Fibroblast of lung (primary cell): ENCODE measurements around the gene HINFP. TPM values are rescaled to one million over a fixed set of nuclear protein-coding genes. Genes with fewer than 3 reads are reported as not detected.

Source experiments
- DNase-seq, 2 donors: peaks; one replicate each; pipeline versions ENCODE4 v3.0.0 to v3.0.0-alpha.2; 2010; ENCODE audit warnings: low read depth in 2 of 2
- H2AFZ ChIP-seq: 2 replicates; pipeline ENCODE4 v1.5.1; 2012; ENCODE audit warnings: low read length, control low read depth, inconsistent platforms
- H3K27ac ChIP-seq: 2 replicates; pipeline ENCODE4 v1.5.1; 2011; ENCODE audit warnings: low read length, control low read depth; ENCODE audit not compliant: insufficient read depth
- H3K27me3 ChIP-seq: 2 replicates; pipeline ENCODE4 v1.5.1; 2011; ENCODE audit warnings: mild to moderate bottlenecking, low read length; ENCODE audit not compliant: control insufficient read depth, insufficient read depth
- H3K36me3 ChIP-seq: 2 replicates; pipeline ENCODE4 v1.5.1; 2011; ENCODE audit warnings: low read length; ENCODE audit not compliant: control insufficient read depth, insufficient read depth
- H3K4me1 ChIP-seq: 2 replicates; pipeline ENCODE4 v1.5.1; 2011; ENCODE audit warnings: low read length; ENCODE audit not compliant: control insufficient read depth, insufficient read depth; ENCODE audit errors: extremely low read depth
- H3K4me2 ChIP-seq: 2 replicates; pipeline ENCODE4 v1.5.1; 2011; ENCODE audit warnings: low read length, control low read depth; ENCODE audit not compliant: insufficient read depth; ENCODE audit errors: extremely low read depth
- H3K4me3 ChIP-seq, 4 experiments: fragments of 200-600 bp in 1 of 4; sonication (generic) in 1 of 4; replicated peaks in 1 of 4; 2 replicates each; pipeline ENCODE4 v1.5.1; 2011 to 2016; ENCODE audit warnings: low read length in 4 of 4, low read depth in 3 of 4, mild to moderate bottlenecking in 3 of 4, control low read depth in 2 of 4, inconsistent platforms in 1 of 4, mixed read lengths in 1 of 4; ENCODE audit not compliant: insufficient read depth in 1 of 4; ENCODE audit errors: control extremely low read depth in 1 of 4
- H3K79me2 ChIP-seq: 2 replicates; pipeline ENCODE4 v1.5.1; 2012; ENCODE audit warnings: mild to moderate bottlenecking, low read length, inconsistent platforms; ENCODE audit not compliant: control insufficient read depth, insufficient read depth
- H3K9ac ChIP-seq: 2 replicates; pipeline ENCODE4 v1.5.1; 2011; ENCODE audit warnings: mild to moderate bottlenecking, low read length, control low read depth; ENCODE audit not compliant: insufficient read depth
- H3K9me3 ChIP-seq: 2 replicates; pipeline ENCODE4 v1.5.1; 2012; ENCODE audit warnings: low read depth, low read length; ENCODE audit not compliant: control insufficient read depth, insufficient read depth
- H4K20me1 ChIP-seq: 2 replicates; pipeline ENCODE4 v1.5.1; 2011; ENCODE audit warnings: low read length; ENCODE audit not compliant: control insufficient read depth, insufficient read depth; ENCODE audit errors: extremely low read depth
- CTCF ChIP-seq, 2 donors: IDR thresholded peaks in 1 of 2; conservative IDR thresholded peaks in 1 of 2; 1 replicate in 1 of 2; 2 replicates in 1 of 2; pipeline ENCODE4 v1.5.1; 2011 to 2012; ENCODE audit warnings: low read length in 2 of 2, control low read depth in 1 of 2, inconsistent platforms in 1 of 2, low read depth in 1 of 2, mild to moderate bottlenecking in 1 of 2
- EZH2 ChIP-seq: IDR thresholded peaks from 2 replicates; pipeline ENCODE4 v1.5.1; 2012; ENCODE audit warnings: low read length, control low read depth, mild to moderate bottlenecking; ENCODE audit errors: missing control alignments
- polyA plus RNA-seq, 2 donors: library from polyadenylated mRNA; depleted of rRNA in 1 of 2; stranded (reverse) in 1 of 2; unstranded in 1 of 2; fragments of >200 nt; gene quantifications; 2 replicates each; pipeline ENCODE4 v1.2.1, GENCODE V29; 2011 to 2012; ENCODE audit warnings: missing spikeins in 1 of 2
- total RNA-seq: library from RNA; depleted of rRNA; stranded (reverse); fragments of >200 nt; gene quantifications from 2 replicates; pipeline ENCODE4 v1.2.1, GENCODE V29; 2014

Gene HINFP
- total and polyA plus RNA-seq, 2 donors (not counting 1 experiment from before 2014, with no cell fraction given), result 13.1 to 13.5 TPM

DNA sequence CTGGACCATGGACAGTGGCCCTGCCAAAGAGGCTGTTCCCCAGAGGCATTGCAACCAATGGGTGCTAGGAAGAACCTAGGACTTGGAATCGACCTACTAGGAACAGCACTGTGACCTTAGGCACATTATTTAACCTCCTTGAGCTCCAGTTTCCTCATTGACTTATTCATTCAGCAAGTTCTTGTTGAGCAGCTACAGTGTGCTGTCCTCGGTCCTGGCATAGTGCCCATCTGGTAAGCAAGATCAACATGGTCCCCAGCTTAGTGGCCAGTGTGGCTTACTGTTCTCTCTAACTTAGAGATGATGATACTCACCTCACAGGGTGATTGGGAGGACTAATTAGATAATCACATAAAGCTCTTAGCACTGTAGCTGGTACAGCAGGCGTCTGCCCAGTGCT is 35.7 kb downstream of the HINFP start:
- no peaks in the 10 kb centered on the region for H3K9me3 ChIP-seq
- no peak for DNase-seq
- no peak overlapping the region for H3K4me3 ChIP-seq
- H3K4me2 ChIP-seq, result no peak overlapping the region
- H3K4me1 ChIP-seq, result no peaks in the 10 kb centered on the region
- no peak for TF ChIP-seq EZH2
- no peak for TF ChIP-seq CTCF (conservative IDR thresholded peaks at IDR 0.05 in 1 of 2, IDR thresholded peaks at IDR 0.05 in 1 of 2; ENCODE audit: low read depth in 1 of 2, low read length in 2 of 2)
- no peaks in the 10 kb centered on the region for H4K20me1 ChIP-seq
- peaks cover 13% of the 10 kb centered on the region for H3K27me3 ChIP-seq
- H2AFZ ChIP-seq, result no peak overlapping the region
- H3K79me2 ChIP-seq, result no peaks in the 10 kb centered on the region
- H3K27ac ChIP-seq, result no peak overlapping the region
- H3K36me3 ChIP-seq, result no peaks in the 10 kb centered on the region
- no peak overlapping the region for H3K9ac ChIP-seq

- Histone ChIP-seq H3K4me1 (no peaks in the 10 kb centered on the region), H3K4me3 (no peak overlapping the region), H3K79me2 (no peaks in the 10 kb centered on the region), H3K27ac (no peak overlapping the region), H4K20me1 (no peaks in the 10 kb centered on the region), H3K9me3 (no peaks in the 10 kb centered on the region), H2AFZ (no peak overlapping the region), H3K36me3 (no peaks in the 10 kb centered on the region), H3K9ac (no peak overlapping the region), H3K4me2 (no peak overlapping the region), H3K27me3 (peaks cover 13% of the 10 kb centered on the region)
- no peak for DNase-seq
- TF ChIP-seq EZH2 (no peak), CTCF (conservative IDR thresholded peaks at IDR 0.05 in 1 of 2, IDR thresholded peaks at IDR 0.05 in 1 of 2; ENCODE audit: low read depth in 1 of 2, low read length in 2 of 2) (no peak)
Measured at GRCh38 chr11:119158467-119158866, 37.1 kb downstream of the HINFP start.

- no peaks in the 10 kb centered on the region for H3K4me1 ChIP-seq
- H4K20me1 ChIP-seq, result no peaks in the 10 kb centered on the region
- no peak overlapping the region for H3K4me2 ChIP-seq
- peaks cover 13% of the 10 kb centered on the region for H3K27me3 ChIP-seq
- H2AFZ ChIP-seq, result no peak overlapping the region
- H3K79me2 ChIP-seq, result no peaks in the 10 kb centered on the region
- no peaks in the 10 kb centered on the region for H3K9me3 ChIP-seq
- TF ChIP-seq EZH2 (no peak), CTCF (conservative IDR thresholded peaks at IDR 0.05 in 1 of 2, IDR thresholded peaks at IDR 0.05 in 1 of 2; ENCODE audit: low read depth in 1 of 2, low read length in 2 of 2) (no peak)
- no peak for DNase-seq
- no peaks in the 10 kb centered on the region for H3K36me3 ChIP-seq
- no peak overlapping the region for H3K9ac ChIP-seq
- no peak overlapping the region for H3K4me3 ChIP-seq
- no peak overlapping the region for H3K27ac ChIP-seq
Measured at GRCh38 chr11:119160151-119160550, 38.8 kb downstream of the HINFP start.
